ENCODE measurements around the gene CCDC13.

The CCDC13 gene

DNA sequence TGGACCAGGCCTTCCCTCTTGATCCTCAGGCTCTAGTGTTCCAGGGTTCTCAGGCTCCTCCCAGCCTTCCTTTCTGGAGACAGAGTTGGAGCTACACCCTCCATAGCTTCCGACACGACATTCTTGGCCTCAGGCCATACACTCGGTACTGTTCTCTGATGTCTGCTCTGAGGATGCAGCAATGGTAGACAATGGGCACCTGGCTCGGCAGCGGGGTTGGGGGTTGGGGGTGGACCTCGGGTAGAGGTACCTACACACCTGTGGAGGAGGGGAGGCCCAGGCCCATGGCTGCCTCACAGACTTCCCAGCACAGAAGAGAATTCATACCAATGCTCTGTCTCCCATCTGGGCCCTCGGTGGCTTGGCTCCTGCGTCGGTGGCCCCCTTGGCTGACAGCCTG, 21.4 kb downstream of the CCDC13 start:
- DNase-seq = no peak

DNA sequence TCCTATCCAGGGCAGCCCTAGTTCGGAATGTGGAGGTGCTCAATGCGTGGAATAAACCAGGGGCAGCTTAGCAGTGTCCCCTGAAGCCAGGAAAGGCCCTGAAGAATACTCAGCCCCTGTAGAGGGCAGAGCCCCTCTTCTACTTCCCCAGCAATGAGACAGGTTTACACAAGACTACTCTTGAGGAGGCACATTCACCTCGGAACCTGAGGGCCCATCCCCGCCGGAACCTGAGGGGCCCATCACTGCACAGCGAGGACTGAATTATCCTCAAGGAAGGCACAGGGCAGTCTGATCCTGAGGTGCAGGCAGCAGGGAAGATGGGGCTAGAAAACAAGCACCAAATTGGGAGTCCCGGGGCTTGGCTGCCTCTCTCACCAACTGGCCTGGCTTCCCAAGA, 22.2 kb downstream of the CCDC13 start:
- no peak for DNase-seq

GRCh38 chr3:42749753-42750231, 23.3 kb downstream of the CCDC13 start:
- DNase-seq = no peak

- DNase-seq = no peak
These were observed 23.9 kb downstream of the CCDC13 start for GRCh38 chr3:42749025-42749752.

- no peak for DNase-seq
These were observed 25.5 kb downstream of the CCDC13 start for GRCh38 chr3:42747581-42747980.

DNA sequence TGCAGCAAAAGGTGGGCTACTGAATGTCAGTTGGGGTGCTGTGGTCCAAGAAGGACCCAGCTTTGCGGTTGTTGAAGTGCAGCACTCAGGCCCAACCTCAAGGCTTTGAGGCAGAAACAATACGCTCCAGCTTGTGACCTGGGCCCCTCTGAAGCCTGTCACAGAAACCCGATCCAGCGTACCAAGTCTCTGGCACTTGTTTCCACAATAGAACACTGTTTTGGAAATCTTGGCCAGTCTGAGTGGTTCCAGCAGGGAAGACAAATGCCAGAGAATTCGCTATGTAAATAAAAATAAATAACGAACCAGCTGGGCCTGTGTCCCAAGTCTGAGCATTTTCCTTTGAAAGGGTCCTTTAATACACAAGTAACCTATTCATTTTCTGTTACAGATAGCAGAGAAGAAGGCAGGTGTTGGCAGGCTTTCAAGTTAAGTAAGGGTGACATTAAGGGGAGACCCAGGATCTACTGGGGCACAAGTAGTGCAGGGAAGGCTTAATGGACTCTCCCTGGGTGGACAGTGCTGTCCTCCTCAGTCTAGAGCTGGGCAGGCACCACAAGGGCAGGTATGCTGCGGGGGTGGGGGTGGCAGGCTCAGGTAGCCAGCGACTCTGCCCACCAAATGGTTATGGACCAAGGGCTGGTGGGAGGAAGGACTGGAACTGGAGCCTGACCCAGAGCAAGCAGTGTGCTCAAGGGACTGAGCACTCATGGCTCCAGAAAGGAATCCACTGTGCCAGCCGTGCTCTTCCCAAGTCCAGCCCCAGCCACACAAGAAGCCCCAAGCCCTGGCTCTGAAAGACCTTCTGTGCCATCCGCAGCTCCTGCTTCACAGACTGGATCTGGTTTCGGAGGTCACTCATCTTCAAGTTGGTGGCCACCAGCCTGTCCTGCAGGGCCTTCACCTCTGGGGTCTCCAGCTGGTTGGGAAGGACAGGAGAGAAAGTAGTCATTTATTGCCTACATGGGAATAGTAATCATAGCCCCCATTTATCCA, 26.3 kb downstream of the CCDC13 start:
- no peak for DNase-seq

DNA sequence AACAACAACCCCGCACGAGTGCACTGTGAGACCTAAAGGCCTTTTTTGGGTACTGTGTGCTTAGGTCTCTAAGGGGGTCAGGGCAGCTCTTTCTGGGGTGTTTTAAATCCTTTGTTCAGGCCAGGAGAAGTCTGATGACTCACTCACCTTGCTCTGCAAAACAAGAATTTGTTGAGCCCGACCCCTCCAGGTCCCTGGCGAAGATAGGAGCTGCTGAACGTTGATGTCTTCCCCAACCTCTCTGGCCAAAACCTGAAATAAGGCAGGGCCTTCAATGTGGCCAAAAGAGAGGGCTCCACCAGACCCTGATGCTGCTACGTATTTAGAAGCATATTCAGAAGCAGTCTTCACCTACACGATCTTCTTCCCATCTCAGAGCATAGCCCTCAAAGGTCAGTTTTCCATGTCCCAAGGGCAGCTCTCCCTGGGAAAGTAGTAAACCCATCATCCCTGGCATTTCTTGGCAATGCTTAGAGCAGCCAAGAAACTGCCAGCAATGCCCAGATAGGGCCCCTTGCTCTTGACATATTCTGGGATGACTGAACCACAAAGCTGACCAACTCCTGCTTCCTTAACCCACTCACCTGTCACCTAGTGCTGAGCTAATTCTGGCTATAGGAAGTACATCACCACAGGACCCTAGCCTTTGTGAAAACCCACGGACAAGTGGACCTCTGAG, 27.1 kb downstream of the CCDC13 start:
- DNase-seq = no peak

DNA sequence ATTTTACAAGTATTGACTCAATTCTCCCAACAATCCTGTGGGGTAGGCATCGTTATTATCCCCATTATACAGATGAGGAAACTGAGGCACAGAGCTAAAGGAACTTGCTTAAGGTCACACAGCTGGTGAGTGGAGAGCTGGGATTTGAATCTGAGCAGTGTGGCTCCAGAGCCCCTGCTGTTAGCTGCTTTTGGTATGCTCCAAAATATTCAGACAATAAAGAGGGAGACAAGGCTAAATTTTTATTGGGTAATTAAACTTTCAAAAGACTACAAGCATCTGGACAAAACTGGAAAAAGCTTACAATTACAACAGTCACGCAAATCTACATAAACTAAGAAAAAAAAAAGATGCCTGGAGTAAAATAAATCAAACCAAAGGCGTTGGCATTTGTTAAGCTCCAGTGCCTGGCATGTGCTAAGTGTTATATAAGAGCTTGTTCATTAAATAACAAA, 27.7 kb downstream of the CCDC13 start:
- no peak for DNase-seq

- DNase-seq = no peak
These were observed 29.7 kb downstream of the CCDC13 start for GRCh38 chr3:42743204-42743995.

- DNase-seq = no peak
These were observed 30.4 kb downstream of the CCDC13 start for GRCh38 chr3:42742688-42743087.

DNA sequence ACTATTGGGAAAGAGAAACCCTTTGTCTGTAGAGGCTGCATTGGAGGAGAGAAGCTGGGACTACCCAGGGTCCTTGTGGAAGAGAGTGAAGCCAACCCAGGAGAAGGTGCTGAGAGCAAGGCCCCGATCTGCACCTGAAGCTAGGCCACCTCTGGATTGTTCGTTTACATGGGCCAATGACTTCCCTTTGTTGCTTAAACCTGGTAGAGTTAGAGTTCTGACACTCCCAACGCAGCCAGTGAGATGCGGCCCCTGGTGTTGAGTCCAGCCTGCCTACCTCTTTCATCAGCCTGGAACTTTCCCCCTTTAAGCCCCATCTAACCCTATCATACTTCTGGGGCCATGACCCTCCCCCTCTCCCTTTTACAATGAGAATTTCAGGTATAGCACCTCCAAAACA, 30.8 kb downstream of the CCDC13 start:
- DNase-seq = no peak

DNA sequence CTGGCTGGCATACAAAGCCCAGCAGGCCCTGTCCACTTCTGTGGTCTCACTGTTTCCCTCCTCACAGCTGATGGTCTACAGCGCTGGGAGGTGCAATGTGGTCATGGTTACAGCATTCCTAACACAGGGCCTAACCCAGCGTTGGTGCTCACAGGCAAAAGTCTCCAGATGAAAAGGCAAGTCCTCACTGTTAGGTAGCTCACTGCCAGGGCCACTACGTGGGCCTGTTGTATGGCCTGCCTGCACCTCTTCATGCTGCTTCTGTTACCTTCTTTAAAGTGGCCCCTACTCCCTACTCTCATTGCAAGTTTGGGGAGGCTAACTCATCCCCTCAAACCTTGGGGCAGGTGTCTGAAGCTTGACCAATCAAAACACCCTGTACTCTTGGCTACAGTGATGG, 31.3 kb downstream of the CCDC13 start:
- no peak for DNase-seq

DNA sequence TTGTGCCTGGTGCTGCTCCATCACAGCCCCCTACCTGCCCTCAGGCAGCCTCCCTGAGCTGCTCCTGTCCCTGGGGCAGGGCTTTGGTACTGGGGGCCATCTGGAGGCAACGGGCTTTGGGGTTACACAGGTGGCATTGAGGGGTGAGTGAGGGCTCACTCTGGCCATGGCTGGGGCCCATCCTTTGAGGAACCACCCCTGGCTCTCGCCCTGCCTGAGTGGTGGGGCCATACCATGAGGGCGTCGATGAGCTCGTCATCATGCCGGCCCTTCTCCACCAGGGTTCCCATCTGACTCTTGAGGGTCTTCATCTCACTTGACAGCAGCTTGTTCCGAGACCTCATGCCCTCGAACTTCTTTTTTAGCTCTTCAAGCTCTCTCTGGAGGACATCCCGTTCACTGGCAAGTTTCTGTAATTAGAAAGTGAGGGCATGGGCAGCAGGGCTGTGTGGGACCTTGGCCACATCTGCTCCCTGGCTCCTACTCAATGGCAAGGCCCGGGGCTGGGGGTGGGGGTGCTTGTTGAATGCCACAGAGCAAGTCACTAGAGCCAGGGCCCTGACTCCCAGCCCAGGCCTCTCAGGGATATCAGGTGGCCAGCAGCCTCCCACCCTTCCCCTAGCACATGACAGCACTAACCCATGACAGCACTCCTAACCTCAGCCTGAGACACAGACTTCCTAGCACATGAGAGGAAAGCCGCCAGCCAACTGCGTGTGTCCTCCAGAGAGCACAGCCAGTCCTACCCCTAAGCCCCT, 33.5 kb downstream of the CCDC13 start:
- DNase-seq = no peak

DNA sequence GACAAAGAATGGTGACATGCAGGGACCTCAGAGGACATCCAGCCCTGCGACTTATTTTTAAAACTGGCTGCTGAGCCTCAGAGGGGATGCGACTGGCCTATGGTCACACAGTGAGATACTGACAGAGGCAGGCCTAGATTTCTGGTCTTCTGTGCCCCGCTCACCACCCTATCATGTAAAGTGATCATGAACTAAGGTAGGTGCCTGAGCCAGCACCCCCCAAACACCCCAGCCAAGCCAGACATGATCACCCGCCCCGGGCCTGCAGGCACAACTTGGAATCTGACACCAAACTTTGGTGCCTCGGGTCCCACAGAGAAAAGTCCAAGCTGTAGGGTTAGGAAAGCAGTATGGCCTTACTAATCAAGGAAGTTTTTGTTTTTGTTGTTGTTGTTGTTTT, 36.5 kb downstream of the CCDC13 start:
- DNase-seq = no peak

DNA sequence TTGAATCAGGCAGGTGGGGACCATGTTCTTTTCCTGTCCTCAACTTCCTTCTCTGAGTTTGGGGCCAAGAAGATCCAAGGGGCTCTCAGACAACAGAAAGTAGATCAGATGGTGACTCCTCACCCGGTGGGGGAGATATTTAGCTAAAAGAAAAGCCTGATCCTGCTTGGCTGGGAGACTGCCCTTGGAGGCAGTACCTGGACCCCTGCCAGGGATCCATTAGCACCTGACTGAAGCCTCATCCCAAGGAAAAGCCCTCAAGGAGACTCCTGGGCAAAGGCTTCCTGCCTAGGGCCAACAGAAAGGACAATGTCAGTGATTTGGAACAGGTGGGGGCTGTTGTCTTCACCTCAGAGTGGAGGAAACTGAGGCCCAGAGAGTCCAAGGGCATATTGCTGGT, 37.0 kb downstream of the CCDC13 start:
- DNase-seq = no peak

DNA sequence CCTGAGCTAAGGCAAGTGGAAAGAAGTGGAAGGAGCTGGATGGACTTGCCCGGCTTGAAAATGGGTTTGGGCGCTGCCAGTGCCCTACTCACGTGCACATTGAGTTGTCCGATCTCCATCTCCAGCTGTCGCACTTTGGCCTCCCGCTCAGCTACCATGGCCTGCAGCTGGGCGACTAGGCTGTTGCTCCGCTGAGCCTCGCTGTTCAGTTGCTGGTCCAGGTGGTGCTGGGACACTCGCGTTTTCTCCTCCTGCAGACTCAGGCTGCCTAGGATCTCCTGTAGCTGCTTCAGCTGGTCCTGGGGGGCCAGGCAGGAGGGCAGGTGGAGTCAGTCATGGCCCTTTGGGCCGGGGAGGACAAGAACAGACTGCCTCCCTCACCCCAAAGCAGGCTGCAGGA, 37.4 kb downstream of the CCDC13 start:
- DNase-seq = no peak

- DNase-seq = no peak
These were observed 38.0 kb downstream of the CCDC13 start for GRCh38 chr3:42735019-42735418.

DNA sequence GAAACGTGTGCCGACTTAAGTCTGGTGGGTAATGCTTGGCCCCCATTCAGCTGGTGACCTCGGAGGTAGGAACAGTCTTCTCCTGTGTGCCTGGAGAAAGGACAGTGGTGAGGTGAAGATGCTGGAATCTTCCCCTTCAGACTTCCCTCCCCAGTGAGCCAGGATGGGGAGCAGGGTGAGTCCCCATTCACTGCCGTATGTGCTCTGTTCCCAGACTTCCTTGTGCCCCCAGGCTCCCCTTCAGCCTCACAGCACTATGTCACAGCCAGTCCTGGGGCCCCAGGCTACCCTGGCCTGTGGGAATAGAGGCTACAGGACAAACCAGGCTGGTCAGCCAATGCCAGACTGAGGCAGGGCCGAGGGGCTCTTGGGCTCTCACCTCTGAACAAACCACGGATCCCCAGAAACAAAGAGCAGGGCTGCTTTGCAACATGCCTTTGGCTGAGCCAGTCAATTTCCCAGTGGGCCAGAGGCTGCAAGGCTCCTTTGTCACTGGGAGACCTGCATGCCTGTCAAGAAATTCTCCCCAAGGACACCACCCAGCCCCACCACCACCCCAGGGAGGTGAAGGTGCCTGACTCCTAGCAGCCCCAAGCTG, 38.7 kb downstream of the CCDC13 start:
- no peak for DNase-seq

- DNase-seq = no peak
These were observed 39.4 kb downstream of the CCDC13 start for GRCh38 chr3:42733501-42734262.

GRCh38 chr3:42732829-42733459, 40.1 kb downstream of the CCDC13 start:
- no peak for DNase-seq

All from amniotic stem cell (primary cell).